ENCODE measurements around the gene DNAJB5.
"Not testable (repeated sequence)": the region's sequence is repeated elsewhere in the genome, so short reads cannot be mapped to it uniquely, and the experiment has no call there.

Gene DNAJB5

DNA sequence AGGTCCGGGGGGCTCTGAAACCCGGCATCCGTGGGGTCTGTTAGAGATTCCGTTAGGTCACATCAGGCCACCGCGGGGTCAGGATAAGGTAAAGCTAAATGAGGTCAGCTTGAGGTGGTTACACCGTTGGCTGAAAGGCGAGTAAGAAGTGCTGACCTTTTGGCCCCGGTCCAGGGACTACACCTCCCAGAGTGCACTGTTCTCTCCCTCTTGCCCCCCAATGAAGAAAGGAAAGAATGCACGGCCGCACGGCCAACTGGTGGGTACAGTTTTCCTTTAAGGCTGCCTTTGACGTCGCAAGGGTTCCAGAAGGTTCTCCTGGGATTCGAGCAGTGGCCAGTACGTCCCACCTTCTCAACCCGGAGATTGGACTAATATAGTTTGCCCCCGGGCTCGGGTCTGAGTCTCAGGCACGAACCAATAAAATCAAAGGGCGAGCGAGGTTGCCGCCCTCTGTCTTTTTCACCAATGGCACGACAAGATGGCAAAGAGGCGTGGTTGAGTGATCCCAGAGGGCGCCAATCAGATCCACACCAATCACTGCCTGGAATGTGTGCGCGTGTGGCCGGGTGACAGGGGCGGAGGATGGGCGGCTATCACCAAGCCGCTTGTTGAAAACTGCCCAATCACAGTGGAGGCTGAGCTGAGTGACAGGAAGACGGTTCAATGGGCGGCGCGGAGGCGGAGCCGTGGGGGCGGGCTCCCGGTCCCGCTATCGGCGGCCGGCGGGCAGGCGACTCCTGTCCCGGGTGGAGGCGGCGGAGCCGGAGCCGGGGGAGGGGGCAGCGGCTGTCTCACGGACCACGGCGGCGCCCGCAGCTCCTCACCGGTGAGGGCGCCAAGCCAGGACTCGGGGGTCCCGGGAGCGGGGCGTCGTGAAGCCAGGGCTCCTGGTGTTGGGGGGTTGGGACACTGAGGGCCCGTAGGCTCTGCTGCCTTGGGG, at the start of gene DNAJB5:
Gene DNAJB5, plus strand, starts transcription at position 743 of the 943 bp plus-strand sequence. CDS start 886 bp downstream, outside the sequence.
- TF ChIP-seq YY1 (IDR thresholded peaks at IDR 0.05; ENCODE audit: insufficient read depth, insufficient read length) (no peak), SUZ12 (IDR thresholded peaks at IDR 0.05; ENCODE audit: extremely low read depth, insufficient read depth, insufficient read length) (no peak), ZNF274 (IDR thresholded peaks at IDR 0.05; ENCODE audit: low read depth, low read length) (no peak)
- Histone ChIP-seq H3K27me3 (ENCODE audit: insufficient read depth, insufficient read length) (no peaks in the 10 kb centered on the region), H3K4me1 (ENCODE audit: insufficient read depth, insufficient read length) (peaks cover 26% of the 10 kb centered on the region), H3K9me3 (ENCODE audit: insufficient read depth, low read length) (no peaks in the 10 kb centered on the region), H3K4me3 (ENCODE audit: insufficient read length, low read depth) (peak within 1 kb of the TSS; percentile 81), H3K9ac (ENCODE audit: insufficient read length, low read depth) (peak within 1 kb of the TSS; percentile 84), H3K36me3 (ENCODE audit: insufficient read depth, insufficient read length, low read length) (peaks cover 29% of the 10 kb centered on the region)
- DNase-seq (ENCODE audit: low read depth, low spot score), result peak; percentile 99

- H3K4me1 ChIP-seq (ENCODE audit: insufficient read depth, insufficient read length); H3K36me3 ChIP-seq (ENCODE audit: insufficient read depth, insufficient read length, low read length); H3K9ac ChIP-seq (ENCODE audit: insufficient read length, low read depth); H3K4me3 ChIP-seq (ENCODE audit: insufficient read length, low read depth); H3K9me3 ChIP-seq (ENCODE audit: insufficient read depth, low read length); H3K27me3 ChIP-seq (ENCODE audit: insufficient read depth, insufficient read length): not testable (repeated sequence)
- peak; percentile 39 for DNase-seq (ENCODE audit: low read depth, low spot score)
Observed at GRCh38 chr9:34939989-34940388, 49.6 kb upstream of the DNAJB5 start.

- Histone ChIP-seq H3K27me3 (ENCODE audit: insufficient read depth, insufficient read length) (no peaks in the 10 kb centered on the region), H3K4me3 (ENCODE audit: insufficient read length, low read depth) (no peak overlapping the region), H3K9me3 (ENCODE audit: insufficient read depth, low read length) (no peaks in the 10 kb centered on the region), H3K4me1 (ENCODE audit: insufficient read depth, insufficient read length) (no peaks in the 10 kb centered on the region), H3K9ac (ENCODE audit: insufficient read length, low read depth) (no peak overlapping the region), H3K36me3 (ENCODE audit: insufficient read depth, insufficient read length, low read length) (no peaks in the 10 kb centered on the region)
- no peak for DNase-seq (ENCODE audit: low read depth, low spot score)
- TF ChIP-seq YY1 (IDR thresholded peaks at IDR 0.05; ENCODE audit: insufficient read depth, insufficient read length) (no peak), SUZ12 (IDR thresholded peaks at IDR 0.05; ENCODE audit: extremely low read depth, insufficient read depth, insufficient read length) (no peak), ZNF274 (IDR thresholded peaks at IDR 0.05; ENCODE audit: low read depth, low read length) (no peak)
Observed at GRCh38 chr9:34948451-34948850, 41.1 kb upstream of the DNAJB5 start.

- no peaks in the 10 kb centered on the region for H3K9me3 ChIP-seq (ENCODE audit: insufficient read depth, low read length)
- no peak for DNase-seq (ENCODE audit: low read depth, low spot score)
- H3K36me3 ChIP-seq (ENCODE audit: insufficient read depth, insufficient read length, low read length), result no peaks in the 10 kb centered on the region
- TF ChIP-seq YY1 (IDR thresholded peaks at IDR 0.05; ENCODE audit: insufficient read depth, insufficient read length) (no peak), SUZ12 (IDR thresholded peaks at IDR 0.05; ENCODE audit: extremely low read depth, insufficient read depth, insufficient read length) (no peak), ZNF274 (IDR thresholded peaks at IDR 0.05; ENCODE audit: low read depth, low read length) (no peak)
- H3K27me3 ChIP-seq (ENCODE audit: insufficient read depth, insufficient read length), result peaks cover 25% of the 10 kb centered on the region
- H3K4me1 ChIP-seq (ENCODE audit: insufficient read depth, insufficient read length), result no peaks in the 10 kb centered on the region
- H3K9ac ChIP-seq (ENCODE audit: insufficient read length, low read depth), result no peak overlapping the region
- H3K4me3 ChIP-seq (ENCODE audit: insufficient read length, low read depth), result no peak overlapping the region
Observed at GRCh38 chr9:34954225-34954624, 35.3 kb upstream of the DNAJB5 start.

DNA sequence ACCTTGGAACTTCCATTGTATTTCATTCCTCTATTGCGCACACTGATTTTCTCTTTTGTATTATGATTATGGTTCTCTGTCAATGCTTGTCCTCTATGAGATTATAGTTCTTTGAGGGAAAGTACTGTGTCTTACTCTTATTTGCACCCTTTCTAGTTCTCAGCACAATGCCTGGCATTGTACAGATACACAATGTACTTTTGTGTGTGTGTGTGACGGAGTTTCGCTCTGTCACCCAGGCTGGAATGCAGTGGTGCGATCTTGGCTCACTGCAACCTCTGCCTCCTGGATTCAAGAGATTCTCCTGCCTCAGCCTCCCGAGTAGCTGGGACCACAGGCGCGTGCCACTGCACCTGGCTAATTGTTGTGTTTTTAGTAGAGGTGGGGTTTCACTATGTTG, 33.5 kb upstream of the DNAJB5 start:
- not testable (repeated sequence) for H3K9ac ChIP-seq (ENCODE audit: insufficient read length, low read depth); H3K9me3 ChIP-seq (ENCODE audit: insufficient read depth, low read length); DNase-seq (ENCODE audit: low read depth, low spot score); H3K4me1 ChIP-seq (ENCODE audit: insufficient read depth, insufficient read length); H3K4me3 ChIP-seq (ENCODE audit: insufficient read length, low read depth); H3K36me3 ChIP-seq (ENCODE audit: insufficient read depth, insufficient read length, low read length)
- H3K27me3 ChIP-seq (ENCODE audit: insufficient read depth, insufficient read length), result peaks cover 36% of the 10 kb centered on the region

GRCh38 chr9:34956648-34957047, 32.9 kb upstream of the DNAJB5 start:
- H3K9ac ChIP-seq (ENCODE audit: insufficient read length, low read depth), result no peak overlapping the region
- H3K4me3 ChIP-seq (ENCODE audit: insufficient read length, low read depth), result no peak overlapping the region
- H3K9me3 ChIP-seq (ENCODE audit: insufficient read depth, low read length), result no peaks in the 10 kb centered on the region
- H3K4me1 ChIP-seq (ENCODE audit: insufficient read depth, insufficient read length), result peaks cover 1% of the 10 kb centered on the region
- H3K27me3 ChIP-seq (ENCODE audit: insufficient read depth, insufficient read length), result peaks cover 37% of the 10 kb centered on the region
- no peak for DNase-seq (ENCODE audit: low read depth, low spot score)
- H3K36me3 ChIP-seq (ENCODE audit: insufficient read depth, insufficient read length, low read length), result no peaks in the 10 kb centered on the region
- no peak for TF ChIP-seq YY1 (IDR thresholded peaks at IDR 0.05; ENCODE audit: insufficient read depth, insufficient read length)
- TF ChIP-seq ZNF274 (IDR thresholded peaks at IDR 0.05; ENCODE audit: low read depth, low read length), result no peak
- TF ChIP-seq SUZ12 (IDR thresholded peaks at IDR 0.05; ENCODE audit: extremely low read depth, insufficient read depth, insufficient read length), result no peak

- Histone ChIP-seq H3K4me1 (ENCODE audit: insufficient read depth, insufficient read length) (peaks cover 11% of the 10 kb centered on the region), H3K36me3 (ENCODE audit: insufficient read depth, insufficient read length, low read length) (no peaks in the 10 kb centered on the region), H3K9ac (ENCODE audit: insufficient read length, low read depth) (peak within 1 kb of the TSS; percentile 57), H3K4me3 (ENCODE audit: insufficient read length, low read depth) (peak within 1 kb of the TSS; percentile 52), H3K9me3 (ENCODE audit: insufficient read depth, low read length) (no peaks in the 10 kb centered on the region), H3K27me3 (ENCODE audit: insufficient read depth, insufficient read length) (peaks cover 37% of the 10 kb centered on the region)
- no peak for TF ChIP-seq ZNF274 (IDR thresholded peaks at IDR 0.05; ENCODE audit: low read depth, low read length)
- TF ChIP-seq YY1 (IDR thresholded peaks at IDR 0.05; ENCODE audit: insufficient read depth, insufficient read length), result no peak
- no peak for TF ChIP-seq SUZ12 (IDR thresholded peaks at IDR 0.05; ENCODE audit: extremely low read depth, insufficient read depth, insufficient read length)
- no peak for DNase-seq (ENCODE audit: low read depth, low spot score)
Observed at GRCh38 chr9:34957492-34958410, 31.8 kb upstream of the DNAJB5 start, which contains the start of gene PHF24. Gene PHF24 (plus strand): TSS chr9:34958285. CDS start chr9:34971299, 13,014 bp downstream.
